K562 (cell line): Measurements from ENCODE around the gene SOX15. TPM values are rescaled to one million over a fixed set of nuclear protein-coding genes. Genes with fewer than 3 reads are reported as not detected.
A peak's percentile ranks its signal among the peaks of the same experiment; 100 is the strongest.

Experiments
- ATAC-seq: fragments of 200-7000 bp; cut with Tn5 transposase; 3 replicates; pipeline ENCODE4 v1.9.1; 2020; ENCODE audit warnings: moderate library complexity
- BruUV-seq: library from RNA; stranded (reverse); fragments of 400-500 nt; replicated peaks from 2 replicates; lab custom pipeline; 2021; lab: Mats Ljungman, UMichigan
- CTCF ChIA-PET: fragments of 300-600 bp; formaldehyde crosslinking; extraction: SDS; loops from one replicate; lab custom pipeline; 2021; ENCODE audit warnings: low intra/inter-chr PET ratio; lab: Yijun Ruan, JAX
- POLR2A ChIA-PET: fragments of 300-600, 350-650 bp; sonication (Branson Sonifier 250); formaldehyde crosslinking; extraction: SDS; loops from one replicate; lab custom pipeline; 2021; ENCODE audit warnings: antibody characterized with exemption, inconsistent platforms; lab: Yijun Ruan, JAX
- DNase-seq, 4 experiments: peaks; one replicate each; pipeline versions ENCODE4 v3.0.0 to v3.0.0-alpha.2; 2011 to 2018; ENCODE audit warnings: low spot score in 3 of 4, mixed read lengths in 3 of 4; ENCODE audit errors: extremely low read depth in 1 of 4
- FAIRE-seq: peaks from 2 replicates; lab custom pipeline; 2011; peaks lifted over from hg19 to GRCh38; lab: Jason Lieb, UNC
- H2AFZ ChIP-seq: 2 replicates; pipeline ENCODE4 v1.6.0; 2011; ENCODE audit warnings: low read depth, low read length, control low read depth, inconsistent platforms
- H3K27ac ChIP-seq: fragments of 200-600 bp; 3 replicates; pipeline ENCODE4 v1.8.0; 2011; ENCODE audit warnings: low read depth, mild to moderate bottlenecking, control low read depth, inconsistent platforms, low read length, moderate library complexity, mixed read lengths; ENCODE audit errors: extremely low read depth
- H3K27me3 ChIP-seq, 2 experiments: fragments of 300-600 bp in 1 of 2; 2 replicates in 1 of 2; 3 replicates in 1 of 2; pipeline versions ENCODE4 v1.6.0 to v1.8.0; 2011; ENCODE audit warnings: inconsistent platforms in 2 of 2, low read length in 2 of 2, mild to moderate bottlenecking in 1 of 2, mixed read lengths in 1 of 2, moderate library complexity in 1 of 2; ENCODE audit not compliant: control insufficient read depth in 2 of 2, insufficient read depth in 2 of 2
- H3K36me3 ChIP-seq: fragments of 300-600 bp; 3 replicates; pipeline ENCODE4 v1.8.0; 2011; ENCODE audit warnings: mild to moderate bottlenecking, low read length, inconsistent platforms; ENCODE audit not compliant: control insufficient read depth, insufficient read depth
- H3K4me1 ChIP-seq, 2 experiments: fragments of 200-600 bp in 1 of 2; replicated peaks in 1 of 2; 2 replicates in 1 of 2; 3 replicates in 1 of 2; pipeline versions ENCODE4 v1.5.1 to v1.8.0; 2011; ENCODE audit warnings: inconsistent platforms in 2 of 2, low read length in 2 of 2, mild to moderate bottlenecking in 1 of 2, mixed read lengths in 1 of 2, moderate library complexity in 1 of 2; ENCODE audit not compliant: control insufficient read depth in 2 of 2, insufficient read depth in 2 of 2
- H3K4me2 ChIP-seq: 2 replicates; pipeline ENCODE4 v1.6.1; 2011; ENCODE audit warnings: low read length, control low read depth, inconsistent platforms, mixed read lengths; ENCODE audit not compliant: insufficient read depth
- H3K4me3 ChIP-seq: fragments of 200-600 bp; sonication (generic), shearing (Covaris generic); 2 replicates; pipeline ENCODE4 v1.5.1; 2016; ENCODE audit warnings: control low read depth, inconsistent platforms
- H3K79me2 ChIP-seq: fragments of 200-600 bp; 3 replicates; pipeline ENCODE4 v1.8.0; 2011; ENCODE audit warnings: low read length, inconsistent platforms; ENCODE audit not compliant: control insufficient read depth, insufficient read depth
- H3K9ac ChIP-seq, 2 experiments: 2 replicates each; pipeline versions ENCODE4 v1.6.0 to v1.6.1; 2011; ENCODE audit warnings: low read depth in 2 of 2, low read length in 2 of 2, control low read depth in 1 of 2, inconsistent platforms in 1 of 2, mild to moderate bottlenecking in 1 of 2, mixed read lengths in 1 of 2; ENCODE audit not compliant: insufficient read depth in 1 of 2
- H3K9me1 ChIP-seq: one replicate; pipeline ENCODE4 v1.6.0; 2011; ENCODE audit warnings: inconsistent platforms, mild to moderate bottlenecking, low read length, moderate library complexity; ENCODE audit not compliant: control insufficient read depth, insufficient read depth
- H3K9me3 ChIP-seq: replicated peaks from 2 replicates; pipeline ENCODE4 v1.5.1; 2011; ENCODE audit warnings: low read depth, low read length, inconsistent platforms; ENCODE audit not compliant: control insufficient read depth, insufficient read depth
- H4K20me1 ChIP-seq: replicated peaks from 2 replicates; pipeline ENCODE4 v1.6.1; 2011; ENCODE audit warnings: low read length, inconsistent platforms, mixed read lengths; ENCODE audit not compliant: control insufficient read depth, insufficient read depth
- ATF7 ChIP-seq: fragments of 450-650 bp; IDR thresholded peaks from 2 replicates; pipeline ENCODE4 v1.7.1; 2014; ENCODE audit warnings: mild to moderate bottlenecking, moderate library complexity
- GABPA ChIP-seq: fragments of 200-800 bp; sonication (Bioruptor generic); conservative IDR thresholded peaks from 2 replicates; pipeline ENCODE4 v1.6.1; 2016; ENCODE audit warnings: low read depth, missing genetic modification characterization, missing compliant biosample characterization
- GTF2A2 ChIP-seq: IDR thresholded peaks from 2 replicates; pipeline ENCODE4 v1.6.1; 2016; ENCODE audit warnings: mild to moderate bottlenecking, missing genetic modification characterization, missing compliant biosample characterization
- HDGF ChIP-seq: fragments of 450-650 bp; IDR thresholded peaks from 2 replicates; pipeline ENCODE4 v1.6.1; 2016
- NKRF ChIP-seq: fragments of 450-650 bp; IDR thresholded peaks from 2 replicates; pipeline ENCODE4 v1.6.1; 2016; ENCODE audit warnings: borderline replicate concordance
- PHF8 ChIP-seq: fragments of 200-600 bp; sonication (generic); IDR thresholded peaks from 2 replicates; pipeline ENCODE4 v1.6.1; 2012; ENCODE audit warnings: mixed run types, mild to moderate bottlenecking, inconsistent platforms, low read length, moderate library complexity, borderline replicate concordance
- TAF15 ChIP-seq: fragments of 200-400 bp; formaldehyde crosslinking; IDR thresholded peaks from 2 replicates; pipeline ENCODE4 v1.6.1; 2017; ENCODE audit warnings: mild to moderate bottlenecking, low read depth, low read length, moderate library complexity
- TOE1 ChIP-seq, 2 experiments: fragments of 450-650 bp in 1 of 2; sonication (generic) in 1 of 2; formaldehyde crosslinking in 1 of 2; IDR thresholded peaks; 2 replicates each; pipeline versions ENCODE4 v1.7.1 to v1.8.0; 2016 to 2022; ENCODE audit warnings: borderline replicate concordance in 2 of 2, mild to moderate bottlenecking in 2 of 2, antibody characterized with exemption in 1 of 2, inconsistent platforms in 1 of 2, low read depth in 1 of 2, missing genetic modification reagents in 1 of 2, moderate library complexity in 1 of 2
- XRCC4 ChIP-seq: IDR thresholded peaks from one replicate; pipeline ENCODE4 v1.6.1; 2011; ENCODE audit not compliant: insufficient read depth, insufficient read length; ENCODE audit errors: extremely low read depth
- ZBTB12 ChIP-seq: fragments of 250-450 bp; sonication (Bioruptor Pico); IDR thresholded peaks from 2 replicates; pipeline ENCODE4 v1.4.0; 2020
- ZNF280B ChIP-seq: fragments of 250-450 bp; sonication (Bioruptor Pico); IDR thresholded peaks from 2 replicates; pipeline ENCODE4 v1.5.1; 2021; ENCODE audit warnings: mild to moderate bottlenecking
- ZNF311 ChIP-seq: fragments of 250-450 bp; sonication (Bioruptor Pico); IDR thresholded peaks from 2 replicates; pipeline ENCODE4 v1.4.0; 2020; ENCODE audit warnings: mild to moderate bottlenecking, moderate library complexity
- ZNF354B ChIP-seq: fragments of 250-450 bp; sonication (Bioruptor Pico); IDR thresholded peaks from 2 replicates; pipeline ENCODE4 v1.4.0; 2020
- ZNF436 ChIP-seq: fragments of 250-450, 450-650 bp; sonication (Bioruptor Pico); formaldehyde crosslinking; IDR thresholded peaks from 2 replicates; pipeline ENCODE4 v1.7.0; 2020; ENCODE audit warnings: mild to moderate bottlenecking
- ZNF717 ChIP-seq: fragments of 250-450 bp; sonication (Bioruptor Pico); IDR thresholded peaks from 2 replicates; pipeline ENCODE4 v1.5.0; 2021
- WGBS: fragments of 100-300 bp; shearing (Covaris generic); methylation state at CpG from one replicate; pipeline ENCODE4 v1.1.6; 2016; ENCODE audit warnings: low coverage, mixed read lengths; ENCODE audit not compliant: insufficient coverage; ENCODE audit errors: missing lambda C conversion rate; 5-methylcytosine and 5-hydroxymethylcytosine counted together
- in situ Hi-C: fragments of 300-500 bp; cut with MboI; formaldehyde crosslinking; loops from 4 replicates; pipeline ENCODE4 v1.15.0; 2018; ENCODE audit warnings: inconsistent platforms, mixed read lengths
- intact Hi-C: fragments of 100-400 bp; cut with micrococcal nuclease; formaldehyde crosslinking; loops from 2 replicates; pipeline ENCODE4 v1.14.2; 2022
- polyA plus RNA-seq, 8 experiments: library from polyadenylated mRNA; depleted of rRNA in 4 of 8; stranded (reverse) in 5 of 8; unstranded in 3 of 8; fragments of >200 nt; fragmentation: Nextera tagmentation in 2 of 8; fragmentation: Illumina TruSeq in 1 of 8; extraction: Ambion mirVana in 2 of 8; extraction: Trizol in 1 of 8; gene quantifications; 2 replicates each; pipeline versions ENCODE4 v1.2.1 to v1.2.3, GENCODE V29; 2011 to 2014; ENCODE audit warnings: inconsistent platforms in 1 of 8, missing spikeins in 1 of 8
- total RNA-seq, 7 experiments: library from RNA; depleted of rRNA in 6 of 7; stranded (reverse); fragments of >200 nt in 6 of 7; fragmentation: Illumina TruSeq in 2 of 7; extraction: Trizol in 2 of 7; gene quantifications; 2 replicates each; pipeline versions ENCODE4 v1.2.1 to v1.2.3, GENCODE V29; 2011 to 2021; ENCODE audit warnings: low replicate concordance in 1 of 7

The SOX15 gene
- total and polyA plus RNA-seq, 9 of the 15 experiments (the other 6 are each of a cell fraction or from before 2014, with no cell fraction given): 0.07 to 0.33 (median 0.19) TPM; not detected in 5

GRCh38 chr17:7572588-7573323 lies 17.1 kb downstream of the SOX15 start:
- ChIA-PET POLR2A (interaction anchor here (0.6 to 6.7 kb wide), 8 partner anchors 8 to 1169 kb away, joined by 3 to 46 read pairs (median 6); partner anchors contain the start of gene MPDU1), CTCF (no interaction called here)
- Histone ChIP-seq H3K4me1 (peaks cover 8 to 23% of the 10 kb centered on the region in 2 experiments; a peak in 4 of 5 replicates), H3K9me3 (no peaks in the 10 kb centered on the region), H3K27ac (peak overlapping the region; percentile 98), H2AFZ (no peak overlapping the region), H3K79me2 (peaks cover 57% of the 10 kb centered on the region), H3K9ac (peak overlapping the region; percentile 97 to 100), H3K27me3 (no peaks in the 10 kb centered on the region), H3K36me3 (peaks cover 80% of the 10 kb centered on the region), H3K4me2 (peak overlapping the region; percentile 83), H4K20me1 (peaks cover 36% of the 10 kb centered on the region), H3K9me1 (peaks cover 9% of the 10 kb centered on the region), H3K4me3 (peak overlapping the region; percentile 99)
- under 1% methylated on average over 18 of the region's 73 CpGs for WGBS
- in situ Hi-C loops (loop anchor here (25.0 kb wide), 1 partner anchor 535 kb away; the partner anchor contains the start of genes SLC16A11 and SLC16A13), intact Hi-C loops (no loop called here)
- peak; percentile 96 for FAIRE-seq
- peak; percentile 89 to 98 (median 93) for DNase-seq
- TSS peak; percentile 45 for BruUV-seq
- ATAC-seq: peak; percentile 94
- peak; percentile 96 for TF ChIP-seq ZBTB12 (CRISPR knock-in tag)
- TF ChIP-seq PHF8: peak; percentile 77
- TF ChIP-seq HDGF: no peak
- peak; percentile 78 for TF ChIP-seq GTF2A2 (tag)
- TF ChIP-seq ZNF311: no peak
- no peak for TF ChIP-seq TAF15
- no peak for TF ChIP-seq XRCC4
- no peak for TF ChIP-seq ZNF354B (CRISPR knock-in tag)
- TF ChIP-seq TOE1 (IDR thresholded peaks at IDR 0.05; ENCODE audit: borderline replicate concordance): 0 out of 2 replicates have a peak, but pooled peaks have one; percentile 14
- TF ChIP-seq TOE1 (CRISPR knock-in tag; IDR thresholded peaks at IDR 0.05; ENCODE audit: borderline replicate concordance, low read depth): no peak
- TF ChIP-seq ATF7: peak; percentile 95
- TF ChIP-seq GABPA (tag): peak; percentile 95
- TF ChIP-seq NKRF: 0 out of 2 replicates have a peak, but pooled peaks have one; percentile 17
- TF ChIP-seq ZNF280B (CRISPR knock-in tag): no peak
- no peak for TF ChIP-seq ZNF436 (CRISPR knock-in tag)
- 0 out of 2 replicates have a peak, but pooled peaks have one; percentile 67 for TF ChIP-seq ZNF717 (CRISPR knock-in tag)
